CD14-positive monocyte (primary cell): ENCODE data around the gene CGB7. TPM values are rescaled to one million over a fixed set of nuclear protein-coding genes. Genes with fewer than 3 reads are reported as not detected.

Experiments
- DNase-seq, 3 donors: peaks; one replicate each; pipeline ENCODE4 v3.0.0-alpha.2; 2011 to 2022
- H2AFZ ChIP-seq: 2 replicates; pipeline ENCODE4 v1.6.0; 2012; ENCODE audit warnings: mild to moderate bottlenecking, low read depth, low read length, inconsistent platforms; ENCODE audit not compliant: insufficient read depth, poor library complexity, severe bottlenecking
- H3K27ac ChIP-seq, 2 donors: 1 replicate in 1 of 2; 2 replicates in 1 of 2; pipeline ENCODE4 v1.5.1; 2012 to 2013; ENCODE audit warnings: low read length in 2 of 2, control low read depth in 1 of 2, inconsistent platforms in 1 of 2, low read depth in 1 of 2, mild to moderate bottlenecking in 1 of 2
- H3K27me3 ChIP-seq, 2 donors: one replicate each; pipeline versions ENCODE4 v1.6.0 to v1.6.1; 2011 to 2013; ENCODE audit warnings: low read length in 2 of 2; ENCODE audit not compliant: control insufficient read depth in 2 of 2, insufficient read depth in 2 of 2
- H3K36me3 ChIP-seq, 2 donors: replicated peaks in 1 of 2; 1 replicate in 1 of 2; 2 replicates in 1 of 2; pipeline versions ENCODE4 v1.5.1 to v1.6.1; 2012 to 2013; ENCODE audit warnings: low read length in 2 of 2, control low read depth in 1 of 2, inconsistent platforms in 1 of 2, mild to moderate bottlenecking in 1 of 2; ENCODE audit not compliant: insufficient read depth in 2 of 2, control insufficient read depth in 1 of 2
- H3K4me1 ChIP-seq, 2 donors: 1 replicate in 1 of 2; 2 replicates in 1 of 2; pipeline versions ENCODE4 v1.5.1 to v1.6.1; 2012 to 2013; ENCODE audit warnings: low read length in 2 of 2, control low read depth in 1 of 2, inconsistent platforms in 1 of 2, mild to moderate bottlenecking in 1 of 2, moderate library complexity in 1 of 2; ENCODE audit not compliant: insufficient read depth in 2 of 2, control insufficient read depth in 1 of 2
- H3K4me2 ChIP-seq: replicated peaks from 2 replicates; pipeline ENCODE3; 2012; ENCODE audit warnings: low read length, moderate library complexity, mild to moderate bottlenecking; ENCODE audit not compliant: poor library complexity, severe bottlenecking; ENCODE audit errors: extremely low read depth
- H3K4me3 ChIP-seq, 3 experiments: fragments of 200-600 bp in 1 of 3; sonication (generic) in 1 of 3; replicated peaks in 1 of 3; 1 replicate in 2 of 3; 2 replicates in 1 of 3; pipeline ENCODE4 v1.5.1; 2011 to 2013; ENCODE audit warnings: low read length in 3 of 3, mild to moderate bottlenecking in 3 of 3, control low read depth in 2 of 3, low read depth in 2 of 3, inconsistent platforms in 1 of 3, moderate library complexity in 1 of 3
- H3K79me2 ChIP-seq: 2 replicates; pipeline ENCODE4 v1.6.0; 2012; ENCODE audit warnings: mild to moderate bottlenecking, control low read depth, inconsistent platforms, low read length, moderate library complexity; ENCODE audit not compliant: insufficient read depth
- H3K9ac ChIP-seq: 2 replicates; pipeline ENCODE4 v1.6.0; 2017; ENCODE audit warnings: low read length, mild to moderate bottlenecking; ENCODE audit not compliant: insufficient read depth, poor library complexity, severe bottlenecking
- H3K9me3 ChIP-seq, 2 donors: replicated peaks in 1 of 2; 1 replicate in 1 of 2; 2 replicates in 1 of 2; pipeline versions ENCODE4 v1.5.1 to v1.6.1; 2012 to 2013; ENCODE audit warnings: low read length in 2 of 2, control low read depth in 1 of 2; ENCODE audit not compliant: control insufficient read depth in 1 of 2, insufficient read depth in 1 of 2
- H4K20me1 ChIP-seq: 2 replicates; pipeline ENCODE4 v1.6.0; 2012; ENCODE audit warnings: mild to moderate bottlenecking, low read length, control low read depth, moderate library complexity; ENCODE audit not compliant: insufficient read depth
- H3K27ac Mint-ChIP-seq, 7 donors: one replicate each; pipeline ENCODE4 v1.8.0; 2020; ENCODE audit warnings: mild to moderate bottlenecking in 7 of 7, mixed read lengths in 7 of 7, moderate library complexity in 6 of 7, inconsistent platforms in 2 of 7
- H3K27me3 Mint-ChIP-seq, 3 donors: one replicate each; pipeline ENCODE4 v1.8.0; 2021 to 2022; ENCODE audit warnings: low read depth in 3 of 3, mild to moderate bottlenecking in 3 of 3, mixed read lengths in 3 of 3, moderate library complexity in 3 of 3, inconsistent platforms in 1 of 3
- H3K36me3 Mint-ChIP-seq, 2 donors: one replicate each; pipeline ENCODE4 v1.8.0; 2020; ENCODE audit warnings: mixed read lengths in 2 of 2, inconsistent platforms in 1 of 2, mild to moderate bottlenecking in 1 of 2
- H3K4me1 Mint-ChIP-seq: one replicate; pipeline ENCODE4 v1.8.0; 2020; ENCODE audit warnings: mild to moderate bottlenecking, mixed read lengths
- H3K4me3 Mint-ChIP-seq, 2 donors: one replicate each; pipeline ENCODE4 v1.8.0; 2020; ENCODE audit warnings: mild to moderate bottlenecking in 2 of 2, mixed read lengths in 2 of 2, moderate library complexity in 1 of 2
- H3K9me3 Mint-ChIP-seq, 7 donors: one replicate each; pipeline ENCODE4 v1.8.0; 2020 to 2022; ENCODE audit warnings: mixed read lengths in 7 of 7, mild to moderate bottlenecking in 6 of 7, moderate library complexity in 6 of 7, inconsistent platforms in 2 of 7
- CTCF ChIP-seq: fragments of 200-600 bp; IDR thresholded peaks from one replicate; pipeline ENCODE4 v1.8.0; 2022; ENCODE audit warnings: antibody characterized with exemption, mild to moderate bottlenecking
- WGBS: methylation state at CpG from one replicate; pipeline ENCODE4 v1.1.5; 2013; ENCODE audit warnings: missing lambda C conversion rate; ENCODE audit not compliant: insufficient coverage; 5-methylcytosine and 5-hydroxymethylcytosine counted together
- intact Hi-C, 2 donors: fragments of 100-400 bp; cut with micrococcal nuclease; formaldehyde crosslinking; loops; one replicate each; pipeline versions ENCODE4 v1.15.0 to v1.15.1; 2023
- polyA plus RNA-seq, 3 donors: library from polyadenylated mRNA; depleted of rRNA in 1 of 3; unstranded in 2 of 3; stranded (reverse) in 1 of 3; fragments of 300-500 nt in 2 of 3; fragments of >200 nt in 1 of 3; fragmentation: Illumina TruSeq in 2 of 3; gene quantifications; 1 replicate in 2 of 3; 2 replicates in 1 of 3; pipeline ENCODE4 v1.2.3, GENCODE V29; 2012 to 2021

CGB7 gene
- polyA plus RNA-seq, 3 donors = not detected

- H3K27me3 ChIP-seq = peaks cover 27 to 80% of the 10 kb centered on the region in 2 donors
- Mint-ChIP-seq H3K27ac (no peak overlapping the region), H3K9me3 (peaks cover 0 to 33% (median 17%) of the 10 kb centered on the region in 7 donors)
Measured at GRCh38 chr19:49070416-49070815, 12.9 kb upstream of the CGB7 start.

GRCh38 chr19:49069026-49069425 is 11.5 kb upstream of the CGB7 start:
- no peak overlapping the region for H2AFZ ChIP-seq
- Mint-ChIP-seq H3K4me1 (peaks cover 10% of the 10 kb centered on the region), H3K4me3 (no peak overlapping the region), H3K9me3 (peaks cover 0 to 36% (median 17%) of the 10 kb centered on the region in 7 donors), H3K36me3 (peaks cover 3 to 8% of the 10 kb centered on the region in 2 donors), H3K27ac (no peak overlapping the region), H3K27me3 (peaks cover 81 to 92% (median 84%) of the 10 kb centered on the region in 3 donors)
- WGBS = 91% methylated on average over 9 of the region's 9 CpGs
- no peak overlapping the region for H3K4me3 ChIP-seq
- no peaks in the 10 kb centered on the region for H3K79me2 ChIP-seq
- H3K4me1 ChIP-seq = no peaks in the 10 kb centered on the region
- no peaks in the 10 kb centered on the region for H4K20me1 ChIP-seq
- no peak overlapping the region for H3K9ac ChIP-seq
- intact Hi-C loops = no loop called here
- peaks cover 36 to 88% of the 10 kb centered on the region in 2 donors for H3K27me3 ChIP-seq
- no peak overlapping the region for H3K4me2 ChIP-seq
- H3K27ac ChIP-seq = no peak overlapping the region
- H3K9me3 ChIP-seq = peaks cover 0 to 7% of the 10 kb centered on the region in 2 donors
- no peak for DNase-seq
- no peaks in the 10 kb centered on the region for H3K36me3 ChIP-seq
- TF ChIP-seq CTCF = no peak

More at GRCh38 chr19:49070416-49070815, 12.9 kb upstream of the CGB7 start:
- TF ChIP-seq CTCF = no peak
- Histone ChIP-seq H3K4me3 (no peak overlapping the region), H4K20me1 (no peaks in the 10 kb centered on the region), H3K9ac (no peak overlapping the region), H3K4me1 (no peaks in the 10 kb centered on the region), H3K9me3 (peaks cover 0 to 7% of the 10 kb centered on the region in 2 donors), H2AFZ (no peak overlapping the region), H3K4me2 (no peak overlapping the region), H3K27ac (no peak overlapping the region), H3K79me2 (no peaks in the 10 kb centered on the region), H3K36me3 (no peaks in the 10 kb centered on the region)
- Mint-ChIP-seq H3K36me3 (peaks cover 3 to 8% of the 10 kb centered on the region in 2 donors), H3K4me3 (peak overlapping the region in 1 of 2 donors; percentile 52), H3K27me3 (peaks cover 74 to 86% (median 78%) of the 10 kb centered on the region in 3 donors), H3K4me1 (peaks cover 11% of the 10 kb centered on the region)
- WGBS = 97% methylated on average over 19 of the region's 21 CpGs
- no peak for DNase-seq
- intact Hi-C loops = no loop called here
